ENCODE results near the gene BMP2K. TPM values are rescaled to one million over a fixed set of nuclear protein-coding genes. Genes with fewer than 3 reads are reported as not detected.
A peak's percentile ranks its signal among the peaks of the same experiment; 100 is the strongest.
"Not testable (repeated sequence)": the region's sequence is repeated elsewhere in the genome, so short reads cannot be mapped to it uniquely, and the experiment has no call there.

Gene BMP2K
- total RNA-seq, 2 experiments from 2014 or later, result 10.3 to 12.4 TPM

- no peak overlapping the region for H3K4me3 Mint-ChIP-seq
- H3K27me3 Mint-ChIP-seq, result no peaks in the 10 kb centered on the region
- ATAC-seq, result no peak
- peaks cover 4% of the 10 kb centered on the region for H3K4me1 Mint-ChIP-seq (ENCODE audit: low read depth)
- DNase-seq, result no peak
- no peak overlapping the region for H3K27ac Mint-ChIP-seq
- intact Hi-C loops (cut with micrococcal nuclease), result no loop called here
- ChIA-PET CTCF (no interaction called here), POLR2A (no interaction called here)
- TF ChIP-seq CTCF (IDR thresholded peaks at IDR 0.05), result no peak
- H3K9me3 Mint-ChIP-seq, result no peaks in the 10 kb centered on the region
- peaks cover 26% of the 10 kb centered on the region for H3K36me3 Mint-ChIP-seq (ENCODE audit: low read depth)
Observed at GRCh38 chr4:78827191-78827590, 51.0 kb downstream of the BMP2K start.

GRCh38 chr4:78829296-78829695 is 53.1 kb downstream of the BMP2K start:
- no peak for TF ChIP-seq CTCF (IDR thresholded peaks at IDR 0.05)
- H3K36me3 Mint-ChIP-seq (ENCODE audit: low read depth), result peaks cover 26% of the 10 kb centered on the region
- no peaks in the 10 kb centered on the region for H3K9me3 Mint-ChIP-seq
- no peak overlapping the region for H3K27ac Mint-ChIP-seq
- ATAC-seq, result no peak
- H3K27me3 Mint-ChIP-seq, result no peaks in the 10 kb centered on the region
- intact Hi-C loops (cut with micrococcal nuclease), result no loop called here
- no peak overlapping the region for H3K4me3 Mint-ChIP-seq
- DNase-seq, result no peak
- ChIA-PET CTCF (interaction anchor here (1.6 kb wide), 1 partner anchor 216 kb away, joined by 4 read pairs; no protein-coding TSS in a partner anchor), POLR2A (interaction anchor here (1.5 kb wide), 1 partner anchor 11 kb away, joined by 3 read pairs; no protein-coding TSS in a partner anchor)
- no peaks in the 10 kb centered on the region for H3K4me1 Mint-ChIP-seq (ENCODE audit: low read depth)

- H3K27me3 Mint-ChIP-seq, CTCF ChIA-PET: not testable (repeated sequence)
Observed at GRCh38 chr4:78839676-78840075, 63.5 kb downstream of the BMP2K start.

GRCh38 chr4:78840286-78840685 is 64.1 kb downstream of the BMP2K start:
- H3K27me3 Mint-ChIP-seq; H3K4me3 Mint-ChIP-seq; H3K4me1 Mint-ChIP-seq (ENCODE audit: low read depth); intact Hi-C loops (cut with micrococcal nuclease); H3K9me3 Mint-ChIP-seq; ATAC-seq; CTCF ChIA-PET; DNase-seq; H3K27ac Mint-ChIP-seq: not testable (repeated sequence)
- peaks cover 17% of the 10 kb centered on the region for H3K36me3 Mint-ChIP-seq (ENCODE audit: low read depth)
- POLR2A ChIA-PET, result interaction anchor here (0.9 kb wide), 1 partner anchor 12 kb away, joined by 3 read pairs; no protein-coding TSS in a partner anchor

More at GRCh38 chr4:78839676-78840075, 63.5 kb downstream of the BMP2K start:
- DNase-seq; H3K4me1 Mint-ChIP-seq (ENCODE audit: low read depth); H3K4me3 Mint-ChIP-seq; intact Hi-C loops (cut with micrococcal nuclease); ATAC-seq; H3K9me3 Mint-ChIP-seq; H3K27ac Mint-ChIP-seq: not testable (repeated sequence)
- H3K36me3 Mint-ChIP-seq (ENCODE audit: low read depth), result peaks cover 17% of the 10 kb centered on the region
- POLR2A ChIA-PET, result interaction anchor here (0.9 kb wide), 1 partner anchor 11 kb away, joined by 3 read pairs; no protein-coding TSS in a partner anchor

GRCh38 chr4:78845472-78845871 is 69.3 kb downstream of the BMP2K start:
- CTCF ChIA-PET, result interaction anchor here (1.8 kb wide), 1 partner anchor 19 kb away, joined by 4 read pairs; no protein-coding TSS in a partner anchor
- no peak for TF ChIP-seq CTCF (IDR thresholded peaks at IDR 0.05)

GRCh38 chr4:78846258-78846657 is 70.1 kb downstream of the BMP2K start:
- Mint-ChIP-seq H3K27me3 (no peaks in the 10 kb centered on the region), H3K36me3 (ENCODE audit: low read depth) (peaks cover 8% of the 10 kb centered on the region), H3K27ac (no peak overlapping the region)

More at GRCh38 chr4:78845472-78845871, 69.3 kb downstream of the BMP2K start:
- H3K9me3 Mint-ChIP-seq, result no peaks in the 10 kb centered on the region
- intact Hi-C loops (cut with micrococcal nuclease), result no loop called here
- H3K4me3 Mint-ChIP-seq, result no peak overlapping the region
- peaks cover 4% of the 10 kb centered on the region for H3K4me1 Mint-ChIP-seq (ENCODE audit: low read depth)
- peak; percentile 42 for ATAC-seq
- POLR2A ChIA-PET, result no interaction called here
- H3K27me3 Mint-ChIP-seq, result no peaks in the 10 kb centered on the region
- H3K27ac Mint-ChIP-seq, result no peak overlapping the region
- no peak for DNase-seq
- peaks cover 8% of the 10 kb centered on the region for H3K36me3 Mint-ChIP-seq (ENCODE audit: low read depth)

More at GRCh38 chr4:78846258-78846657, 70.1 kb downstream of the BMP2K start:
- CTCF ChIA-PET, result interaction anchor here (1.8 to 2.1 kb wide), 2 partner anchors 8 to 18 kb away, joined by 4 to 5 read pairs; no protein-coding TSS in a partner anchor
- intact Hi-C loops (cut with micrococcal nuclease), result no loop called here
- no peak for TF ChIP-seq CTCF (IDR thresholded peaks at IDR 0.05)
- ATAC-seq, result no peak
- H3K4me3 Mint-ChIP-seq, result no peak overlapping the region
- DNase-seq, result no peak
- POLR2A ChIA-PET, result no interaction called here
- peaks cover 4% of the 10 kb centered on the region for H3K4me1 Mint-ChIP-seq (ENCODE audit: low read depth)
- no peaks in the 10 kb centered on the region for H3K9me3 Mint-ChIP-seq

Data from activated CD8-positive, alpha-beta T cell treated with anti-CD3 and anti-CD28 coated beads for 36 hours (primary cell).